Activated gamma-delta T cell treated with Interleukin-2 at 50 U/mL for 16 hours (primary cell): ENCODE results near the gene LYRM4.
"Not testable (repeated sequence)": the region's sequence is repeated elsewhere in the genome, so short reads cannot be mapped to it uniquely, and the experiment has no call there.

ENCODE experiments used
- DNase-seq: peaks from one replicate; pipeline ENCODE4 v3.0.0-alpha.2; 2020

LYRM4 gene

GRCh38 chr6:5066456-5067093, 194.2 kb downstream of the LYRM4 start:
- DNase-seq = no peak

DNA sequence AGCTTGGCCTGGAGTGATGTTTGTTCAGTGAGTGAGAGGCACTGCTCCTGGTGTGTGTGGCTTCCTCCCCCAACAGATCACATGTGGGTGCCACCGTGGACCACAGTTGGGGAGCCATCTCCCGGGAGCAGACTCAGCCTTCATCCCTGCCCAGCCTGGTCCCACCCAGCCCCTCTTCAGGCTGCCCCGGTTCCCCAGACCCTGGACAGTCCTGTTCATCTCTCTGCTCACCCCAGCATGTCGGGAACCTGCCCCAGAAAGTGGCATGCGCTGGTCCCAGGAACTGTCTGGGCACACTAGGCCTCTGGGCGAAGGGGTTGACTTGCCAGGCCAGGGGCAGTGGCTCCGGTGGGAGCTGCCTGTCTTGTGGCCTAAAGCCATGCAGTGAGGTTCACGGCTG, 197.1 kb downstream of the LYRM4 start:
- no peak for DNase-seq

GRCh38 chr6:5061152-5061551, 199.6 kb downstream of the LYRM4 start:
- no peak for DNase-seq

DNA sequence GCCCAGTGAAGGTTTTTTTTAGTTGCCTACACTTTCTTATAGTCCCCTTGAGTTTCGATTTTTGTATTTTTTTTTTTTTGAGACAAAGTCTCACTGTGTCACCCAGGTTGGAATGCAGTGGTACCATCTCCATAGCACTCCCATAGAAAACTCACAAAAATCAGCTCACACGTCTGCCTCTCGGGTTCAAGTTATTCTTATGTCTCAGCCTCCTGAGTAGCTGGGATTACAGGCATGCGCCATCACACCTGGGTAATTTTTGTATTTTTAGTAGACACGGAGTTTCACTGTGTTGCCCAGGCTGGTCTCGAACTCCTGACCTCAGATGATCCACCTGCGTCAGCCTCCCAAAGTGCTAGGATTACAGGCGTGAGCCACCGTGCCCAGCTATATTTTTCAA, 200.3 kb downstream of the LYRM4 start:
- not testable (repeated sequence) for DNase-seq

- no peak for DNase-seq
These were observed 201.5 kb downstream of the LYRM4 start for GRCh38 chr6:5059036-5059896.
